Measurements from ENCODE around the gene C17orf107. TPM values are rescaled to one million over a fixed set of nuclear protein-coding genes. Genes with fewer than 3 reads are reported as not detected.
"Not testable (repeated sequence)": the region's sequence is repeated elsewhere in the genome, so short reads cannot be mapped to it uniquely, and the experiment has no call there.

The C17orf107 gene
- total and polyA plus RNA-seq, 8 donors: 0.63 to 5.3 (median 1.2) TPM

DNA sequence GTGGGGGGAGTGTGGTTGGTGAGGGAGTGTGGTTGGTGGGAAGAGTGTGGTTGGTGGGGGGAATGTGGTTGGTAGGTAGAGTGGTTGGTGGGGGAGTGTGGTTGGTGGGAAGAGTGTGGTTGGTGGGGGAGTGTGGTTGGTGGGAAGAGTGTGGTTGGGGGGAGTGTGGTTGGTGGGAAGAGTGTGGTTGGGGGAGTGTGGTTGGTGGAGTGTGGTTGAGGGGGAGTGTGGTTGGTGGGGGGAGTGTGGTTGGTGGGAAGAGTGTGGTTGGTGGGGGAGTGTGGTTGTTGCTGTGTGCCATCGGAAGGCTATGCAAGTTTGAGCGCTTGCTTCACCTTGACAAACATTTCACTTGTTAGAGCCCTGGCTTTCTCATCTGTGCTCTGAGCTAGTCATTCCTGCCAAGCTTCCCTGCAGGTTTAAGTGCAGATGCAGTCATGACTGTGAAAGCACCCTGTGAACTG is 46.1 kb upstream of the C17orf107 start:
- Histone ChIP-seq H3K27me3 (no peaks in the 10 kb centered on the region), H3K36me3 (no peaks in the 10 kb centered on the region), H3K9me3 (no peaks in the 10 kb centered on the region), H3K4me3 (no peak overlapping the region), H3K27ac (peak overlapping the region in 1 of 2 donors; percentile 53), H3K4me1 (peaks cover 15 to 67% of the 10 kb centered on the region in 2 donors)
- intact Hi-C loops (cut with DNase I): no loop called here
- ATAC-seq (no peak), DNase-seq (no peak)
- TF ChIP-seq, protein P1, sequence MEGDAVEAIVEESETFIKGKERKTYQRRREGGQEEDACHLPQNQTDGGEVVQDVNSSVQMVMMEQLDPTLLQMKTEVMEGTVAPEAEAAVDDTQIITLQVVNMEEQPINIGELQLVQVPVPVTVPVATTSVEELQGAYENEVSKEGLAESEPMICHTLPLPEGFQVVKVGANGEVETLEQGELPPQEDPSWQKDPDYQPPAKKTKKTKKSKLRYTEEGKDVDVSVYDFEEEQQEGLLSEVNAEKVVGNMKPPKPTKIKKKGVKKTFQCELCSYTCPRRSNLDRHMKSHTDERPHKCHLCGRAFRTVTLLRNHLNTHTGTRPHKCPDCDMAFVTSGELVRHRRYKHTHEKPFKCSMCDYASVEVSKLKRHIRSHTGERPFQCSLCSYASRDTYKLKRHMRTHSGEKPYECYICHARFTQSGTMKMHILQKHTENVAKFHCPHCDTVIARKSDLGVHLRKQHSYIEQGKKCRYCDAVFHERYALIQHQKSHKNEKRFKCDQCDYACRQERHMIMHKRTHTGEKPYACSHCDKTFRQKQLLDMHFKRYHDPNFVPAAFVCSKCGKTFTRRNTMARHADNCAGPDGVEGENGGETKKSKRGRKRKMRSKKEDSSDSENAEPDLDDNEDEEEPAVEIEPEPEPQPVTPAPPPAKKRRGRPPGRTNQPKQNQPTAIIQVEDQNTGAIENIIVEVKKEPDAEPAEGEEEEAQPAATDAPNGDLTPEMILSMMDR (IDR thresholded peaks at IDR 0.05): no peak

DNA sequence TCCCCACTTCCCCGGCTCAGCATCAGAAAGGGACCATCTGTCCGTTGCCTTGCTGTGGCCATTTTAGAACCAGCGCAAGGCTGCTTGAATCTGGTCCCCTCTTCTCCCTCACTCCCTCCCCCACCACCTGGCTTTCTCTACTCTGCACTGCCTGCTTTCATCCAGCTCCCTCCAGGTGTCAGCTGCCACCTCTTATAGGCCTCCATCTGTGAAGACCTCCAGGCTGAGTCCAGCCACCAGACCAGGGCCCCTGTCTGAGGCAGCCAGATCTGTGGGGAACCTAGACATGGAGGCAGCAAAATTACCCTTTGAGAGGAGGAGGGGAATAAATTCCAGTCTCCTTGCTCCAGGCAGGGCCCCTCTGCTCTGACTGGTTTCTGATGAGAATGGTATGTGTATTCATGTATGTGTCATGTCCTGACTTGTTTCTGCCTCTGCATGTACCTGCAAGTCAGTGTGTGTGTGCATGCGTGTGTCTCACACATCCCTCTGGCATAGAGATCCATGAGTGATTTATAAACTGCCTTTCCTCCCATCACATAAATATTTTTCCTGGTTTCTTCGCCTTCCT is 45.1 kb upstream of the C17orf107 start:
- ATAC-seq (peak; percentile 30), DNase-seq (no peak)
- no peaks in the 10 kb centered on the region for H3K36me3 ChIP-seq
- H3K4me1 ChIP-seq: peaks cover 15 to 69% of the 10 kb centered on the region in 2 donors
- H3K27me3 ChIP-seq: no peaks in the 10 kb centered on the region
- intact Hi-C loops (cut with DNase I): no loop called here
- H3K27ac ChIP-seq: peak overlapping the region; percentile 19 to 53
- H3K9me3 ChIP-seq: no peaks in the 10 kb centered on the region
- TF ChIP-seq, protein P1 (IDR thresholded peaks at IDR 0.05): no peak
- H3K4me3 ChIP-seq: no peak overlapping the region

DNA sequence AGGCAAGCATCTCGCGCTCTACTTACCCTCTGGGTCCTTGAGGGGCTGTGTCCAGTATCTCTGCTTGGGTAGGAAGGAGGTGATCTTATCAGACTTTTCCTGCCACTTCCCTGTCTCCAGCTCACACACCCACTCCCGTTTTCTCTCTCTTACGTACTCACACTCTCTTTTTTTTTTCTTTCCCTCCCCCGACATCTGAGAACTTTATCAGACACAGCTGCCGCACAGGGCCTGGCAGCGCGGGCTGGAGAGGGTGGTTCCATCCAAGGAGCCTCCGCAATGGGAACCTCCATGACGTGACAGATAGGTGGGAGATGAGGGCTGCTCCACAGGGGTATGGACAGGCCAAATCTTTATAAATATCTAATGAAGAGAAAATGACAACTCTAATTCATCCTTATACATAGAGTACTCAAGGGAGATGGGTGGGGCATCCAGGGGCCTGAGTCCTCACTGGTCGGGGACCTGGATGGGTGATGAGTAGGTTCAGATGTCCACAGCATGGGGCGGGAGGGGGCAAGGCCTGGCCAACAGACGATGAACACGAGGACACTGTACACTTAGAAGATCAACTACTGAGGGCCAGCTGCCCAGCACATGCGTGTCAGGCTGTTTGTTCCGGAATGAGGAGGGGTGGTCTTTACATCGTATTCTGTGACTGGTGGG is 42.9 kb upstream of the C17orf107 start:
- Histone ChIP-seq H3K36me3 (peaks cover 0 to 8% of the 10 kb centered on the region in 2 donors), H3K4me3 (no peak overlapping the region), H3K4me1 (peaks cover 15 to 56% of the 10 kb centered on the region in 2 donors), H3K9me3 (no peaks in the 10 kb centered on the region), H3K27me3 (no peaks in the 10 kb centered on the region), H3K27ac (peak overlapping the region in 1 of 2 donors; percentile 55)
- TF ChIP-seq, protein P1 (IDR thresholded peaks at IDR 0.05): no peak
- intact Hi-C loops (cut with DNase I): no loop called here
- ATAC-seq: no peak
- DNase-seq: no peak

DNA sequence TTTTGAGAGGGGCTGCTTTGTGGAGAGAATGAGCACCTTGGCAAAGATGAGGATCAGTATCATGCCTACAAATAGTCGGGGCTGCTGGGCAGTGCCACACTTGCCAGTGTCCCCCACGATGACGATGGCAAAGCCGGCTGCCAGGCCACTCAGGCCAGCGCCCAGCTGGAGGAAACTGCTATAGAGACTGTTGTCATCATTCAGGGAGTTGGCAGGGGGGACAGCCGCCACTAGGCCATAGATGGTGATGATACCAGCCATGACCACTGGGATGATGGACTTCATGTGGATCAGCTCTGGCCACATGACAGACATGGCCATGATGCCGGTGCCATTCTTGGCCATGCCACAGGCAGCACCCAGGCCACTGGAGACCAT is 42.4 kb upstream of the C17orf107 start:
- ATAC-seq: no peak
- TF ChIP-seq, protein P1 (IDR thresholded peaks at IDR 0.05): no peak
- no peak for DNase-seq
- H3K36me3 ChIP-seq: peaks cover 0 to 11% of the 10 kb centered on the region in 2 donors
- H3K9me3 ChIP-seq: no peaks in the 10 kb centered on the region
- H3K4me1 ChIP-seq: peaks cover 11 to 52% of the 10 kb centered on the region in 2 donors
- intact Hi-C loops (cut with DNase I): no loop called here
- no peaks in the 10 kb centered on the region for H3K27me3 ChIP-seq
- H3K27ac ChIP-seq: peak overlapping the region in 1 of 2 donors; percentile 55
- no peak overlapping the region for H3K4me3 ChIP-seq

DNA sequence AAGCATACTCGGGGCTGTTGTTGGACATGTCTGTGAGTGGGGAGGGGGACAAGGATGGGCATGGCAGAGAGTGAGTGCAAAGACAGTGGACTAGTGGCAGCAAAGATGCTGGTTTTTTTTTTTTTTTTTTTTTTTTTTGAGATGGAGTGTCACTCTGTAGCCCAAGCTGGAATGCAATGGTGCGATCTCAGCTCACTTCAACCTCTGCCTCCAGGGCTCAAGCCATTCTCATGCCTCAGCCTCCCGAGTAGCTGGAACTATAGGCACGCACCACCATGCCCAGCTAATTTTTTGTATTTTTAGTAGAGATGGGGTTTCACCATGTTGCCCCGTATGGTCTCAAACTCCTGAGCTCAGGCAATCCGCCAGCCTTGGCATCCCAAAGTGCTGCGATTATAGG is 42.0 kb upstream of the C17orf107 start:
- Histone ChIP-seq H3K27ac (peak overlapping the region; percentile 45 to 62), H3K36me3 (peaks cover 0 to 11% of the 10 kb centered on the region in 2 donors), H3K4me1 (peaks cover 11 to 49% of the 10 kb centered on the region in 2 donors)
- DNase-seq; H3K27me3 ChIP-seq; intact Hi-C loops (cut with DNase I); ATAC-seq; H3K4me3 ChIP-seq; H3K9me3 ChIP-seq: not testable (repeated sequence)
